HG02852 (cell line): Measurements from ENCODE around the gene GOLGA5.
"Not testable (repeated sequence)": the region's sequence is repeated elsewhere in the genome, so short reads cannot be mapped to it uniquely, and the experiment has no call there.

Source experiments
- ATAC-seq: cut with Tn5 transposase; IDR thresholded peaks from one replicate; pipeline ENCODE4 v1.9.1; 2021; ENCODE audit warnings: mild to moderate bottlenecking, moderate library complexity; ENCODE audit not compliant: unreplicated experiment

GOLGA5 gene

GRCh38 chr14:92819680-92820535 is 25.8 kb downstream of the GOLGA5 start:
- ATAC-seq, result not testable (repeated sequence)

GRCh38 chr14:92820536-92820840 is 26.4 kb downstream of the GOLGA5 start:
- ATAC-seq, result not testable (repeated sequence)

- no peak for ATAC-seq
These were observed 36.8 kb downstream of the GOLGA5 start for GRCh38 chr14:92830902-92831301.

- ATAC-seq, result no peak
These were observed 38.1 kb downstream of the GOLGA5 start for GRCh38 chr14:92832137-92832700.

- ATAC-seq, result no peak
These were observed 47.8 kb downstream of the GOLGA5 start for GRCh38 chr14:92841930-92842329.

- ATAC-seq, result no peak
These were observed 50.1 kb downstream of the GOLGA5 start for GRCh38 chr14:92844204-92844603.

- ATAC-seq, result peak; percentile 87
These were observed 52.2 kb downstream of the GOLGA5 start for GRCh38 chr14:92846162-92846897.

- ATAC-seq, result no peak
These were observed 53.2 kb downstream of the GOLGA5 start for GRCh38 chr14:92847278-92847677.

- ATAC-seq, result no peak
These were observed 53.6 kb downstream of the GOLGA5 start for GRCh38 chr14:92847749-92848148.

- ATAC-seq, result no peak
These were observed 54.8 kb downstream of the GOLGA5 start for GRCh38 chr14:92848887-92849286.

GRCh38 chr14:92850492-92850891 is 56.4 kb downstream of the GOLGA5 start:
- ATAC-seq, result no peak

GRCh38 chr14:92853136-92853535 is 59.0 kb downstream of the GOLGA5 start:
- ATAC-seq, result not testable (repeated sequence)

GRCh38 chr14:92860049-92860840 is 66.1 kb downstream of the GOLGA5 start:
- ATAC-seq, result no peak

GRCh38 chr14:92861856-92862745 is 68.0 kb downstream of the GOLGA5 start:
- ATAC-seq, result no peak

- no peak for ATAC-seq
These were observed 69.4 kb downstream of the GOLGA5 start for GRCh38 chr14:92863286-92864080.

- ATAC-seq, result no peak
These were observed 71.6 kb downstream of the GOLGA5 start for GRCh38 chr14:92865674-92866073.

GRCh38 chr14:92866181-92866752 is 72.2 kb downstream of the GOLGA5 start:
- ATAC-seq, result no peak

- ATAC-seq, result no peak
These were observed 73.1 kb downstream of the GOLGA5 start for GRCh38 chr14:92866901-92867865.
